NCI-H146 (cell line): ENCODE data around the gene TRIM61.
"Not testable (repeated sequence)": the region's sequence is repeated elsewhere in the genome, so short reads cannot be mapped to it uniquely, and the experiment has no call there.

Source experiments
- DNase-seq: peaks from one replicate; lab custom pipeline; 2025; lab: John Stamatoyannopoulos, UW

The TRIM61 gene

GRCh38 chr4:164956766-164957643, 20.5 kb downstream of the TRIM61 start:
- peak; percentile 77 for DNase-seq

- DNase-seq = no peak
These were observed 22.2 kb downstream of the TRIM61 start for GRCh38 chr4:164955107-164955805.

GRCh38 chr4:164952551-164952950, 24.9 kb downstream of the TRIM61 start:
- DNase-seq = no peak

GRCh38 chr4:164949448-164950143, 27.9 kb downstream of the TRIM61 start:
- no peak for DNase-seq

DNA sequence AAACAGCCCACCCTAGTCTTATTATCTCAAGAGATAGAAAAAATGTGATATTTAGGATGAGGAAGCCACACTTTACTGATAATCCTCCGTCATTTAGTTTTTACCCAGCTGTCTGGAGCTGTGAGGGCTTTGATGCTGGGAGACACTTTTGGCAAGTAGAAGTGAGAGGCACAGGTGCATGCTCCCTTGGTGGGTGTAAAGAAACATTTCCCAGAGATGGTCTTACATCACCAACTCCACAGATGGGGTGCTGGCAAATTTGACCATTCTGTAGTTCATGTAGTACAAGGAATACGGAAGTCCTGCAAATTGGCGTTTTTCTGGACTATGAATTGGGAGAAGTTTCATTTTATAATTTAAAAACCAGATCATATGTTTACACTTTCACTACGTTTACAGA, 28.5 kb downstream of the TRIM61 start:
- no peak for DNase-seq

GRCh38 chr4:164948006-164948405, 29.5 kb downstream of the TRIM61 start:
- not testable (repeated sequence) for DNase-seq

GRCh38 chr4:164946810-164947209, 30.6 kb downstream of the TRIM61 start:
- no peak for DNase-seq

- no peak for DNase-seq
These were observed 32.3 kb downstream of the TRIM61 start for GRCh38 chr4:164945146-164945545.

DNA sequence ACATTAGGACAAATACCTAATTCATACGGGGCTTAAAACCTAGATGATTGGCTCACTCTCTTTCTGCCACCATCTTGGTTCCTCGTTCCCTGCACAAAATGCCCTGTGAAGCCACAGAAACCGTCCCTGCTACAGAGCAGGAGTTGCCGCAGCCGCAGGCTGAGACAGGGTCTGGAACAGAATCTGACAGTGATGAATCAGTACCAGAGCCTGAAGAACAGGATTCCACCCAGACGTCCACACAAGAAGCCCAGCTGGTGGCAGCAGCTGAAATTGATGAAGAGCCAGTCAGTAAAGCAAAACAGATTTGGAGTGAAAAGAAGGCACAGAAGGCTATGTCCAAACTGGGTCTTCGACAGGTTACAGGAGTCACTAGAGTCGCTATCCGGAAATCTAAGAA, 34.3 kb downstream of the TRIM61 start:
- DNase-seq = no peak

DNA sequence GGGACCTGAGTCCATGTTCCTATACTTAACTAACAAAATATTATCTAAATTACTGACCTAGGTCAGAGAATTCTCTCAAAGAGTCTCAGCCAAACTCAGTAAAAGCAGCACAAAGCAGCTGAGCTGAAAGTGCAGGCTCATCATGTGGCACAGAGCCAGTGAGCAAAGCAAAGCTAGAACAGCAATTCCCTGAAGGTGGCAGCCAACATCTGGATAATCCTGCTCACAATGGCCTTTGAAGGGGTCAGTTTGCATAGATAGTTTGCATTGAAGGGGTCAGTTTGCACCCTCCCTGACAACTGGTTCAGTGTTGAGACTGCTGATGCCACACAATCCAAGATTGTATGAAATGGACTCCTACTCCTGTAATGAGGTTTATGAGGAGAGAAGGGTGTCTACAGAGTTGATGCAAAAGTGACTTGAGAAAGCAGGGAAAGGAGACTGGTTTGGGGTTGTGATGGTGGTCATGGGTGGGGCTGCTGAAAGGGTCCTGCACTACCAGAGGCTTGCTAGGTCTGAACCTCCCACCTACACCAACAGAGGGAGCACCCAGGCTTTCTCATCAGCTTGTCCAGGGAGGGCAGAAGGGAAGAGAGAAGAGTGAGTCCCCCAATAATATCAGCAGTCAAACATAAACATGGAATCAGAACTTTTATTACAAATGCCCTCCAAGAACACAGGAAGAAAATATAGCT, 39.7 kb downstream of the TRIM61 start:
- no peak for DNase-seq

DNA sequence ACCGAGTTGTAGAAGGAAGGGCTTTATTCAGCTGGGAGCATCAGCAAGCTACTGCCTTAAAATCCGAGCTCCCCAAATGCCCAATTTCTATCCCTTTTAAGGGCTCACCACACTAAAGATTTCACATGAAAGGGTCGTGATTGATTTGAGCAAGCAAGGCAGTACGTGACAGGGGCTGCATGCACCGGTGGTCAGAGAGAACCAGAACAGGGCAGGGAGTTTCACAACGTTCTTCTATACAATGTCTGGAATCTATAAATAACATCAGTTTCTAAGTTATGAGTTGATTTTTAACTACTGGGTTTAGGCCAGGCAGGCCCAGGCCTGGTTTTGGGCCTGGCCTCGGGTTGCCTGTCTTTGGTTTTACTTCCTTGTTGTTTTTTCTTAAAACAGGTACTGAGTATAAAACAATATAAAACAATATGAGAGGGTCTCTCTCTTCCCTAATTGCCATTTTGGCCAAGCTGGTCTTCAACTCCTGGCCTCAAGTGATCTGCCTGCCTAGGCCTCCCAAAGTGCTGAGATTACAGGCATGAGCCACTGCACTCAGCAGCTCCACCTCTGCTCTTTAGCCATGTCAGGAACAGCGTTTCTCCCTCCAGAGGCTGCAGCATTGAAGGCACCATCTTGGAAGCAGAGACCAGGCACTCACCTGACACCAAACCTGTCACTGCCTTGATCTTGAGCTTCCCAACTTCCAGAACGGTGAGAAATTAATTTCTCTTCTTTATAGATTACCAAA, 41.4 kb downstream of the TRIM61 start:
- DNase-seq = not testable (repeated sequence)

GRCh38 chr4:164935363-164935762, 42.1 kb downstream of the TRIM61 start:
- no peak for DNase-seq

- no peak for DNase-seq
These were observed 44.2 kb downstream of the TRIM61 start for GRCh38 chr4:164933244-164933643.

DNA sequence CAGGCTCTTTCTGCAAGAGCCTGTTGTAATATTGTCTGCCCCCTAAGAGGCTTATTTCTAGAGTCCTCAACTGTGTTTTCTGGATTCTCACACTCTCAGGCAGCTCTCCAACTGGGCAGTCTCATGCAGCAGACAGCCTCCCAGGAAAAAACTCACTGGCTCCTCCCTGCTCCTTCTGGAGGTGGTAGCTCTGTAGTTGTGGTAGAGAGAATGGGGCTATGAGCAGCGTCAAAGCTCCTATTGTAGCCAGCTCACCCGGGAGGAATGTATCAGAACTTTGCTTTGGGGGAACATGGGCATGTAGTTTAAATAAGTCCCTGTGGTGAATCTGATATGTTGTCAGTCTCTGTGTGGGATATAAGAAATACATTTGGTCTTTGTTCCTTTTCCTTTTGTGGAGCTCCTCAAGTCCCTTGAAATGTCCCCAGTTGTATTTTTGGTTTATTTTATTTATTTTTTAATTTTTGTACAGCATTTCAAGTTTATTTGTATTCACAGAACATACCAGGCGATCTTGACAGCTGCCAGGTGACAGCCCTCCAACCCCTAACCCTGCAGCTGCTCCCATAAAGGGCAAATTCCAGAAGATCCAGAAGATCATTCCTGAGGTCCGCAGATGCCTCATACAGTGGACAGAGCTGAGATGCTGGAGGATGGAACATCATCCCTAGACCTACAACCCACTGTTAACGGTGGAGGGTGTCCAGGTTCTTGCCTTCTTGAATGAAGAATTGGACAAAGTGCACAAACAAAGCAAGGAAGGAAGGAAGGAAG, 45.7 kb downstream of the TRIM61 start:
- DNase-seq = no peak

DNA sequence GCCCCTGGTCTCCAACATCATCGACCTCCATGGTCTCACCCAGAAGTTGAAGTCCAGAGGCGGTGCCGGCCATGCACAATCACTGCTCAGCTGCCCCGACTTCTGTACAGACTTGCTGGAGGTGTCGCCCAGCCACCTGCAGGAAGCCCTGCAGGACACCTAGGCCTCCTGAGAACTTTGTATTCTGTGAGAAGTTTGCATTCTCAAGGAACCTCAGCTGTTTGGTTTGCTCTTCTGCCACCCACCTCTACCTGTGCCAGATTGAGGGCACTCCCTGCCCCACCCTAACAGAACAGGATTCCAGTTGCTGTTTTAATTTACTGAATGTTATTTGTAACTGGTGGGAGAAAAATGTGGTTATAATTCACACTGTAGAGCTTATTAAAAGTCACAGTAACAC, 46.8 kb downstream of the TRIM61 start:
- DNase-seq = no peak

- not testable (repeated sequence) for DNase-seq
These were observed 50.4 kb downstream of the TRIM61 start for GRCh38 chr4:164927101-164927500.

- no peak for DNase-seq
These were observed 51.2 kb downstream of the TRIM61 start for GRCh38 chr4:164926301-164926700.

GRCh38 chr4:164924670-164925238, 52.7 kb downstream of the TRIM61 start:
- no peak for DNase-seq

GRCh38 chr4:164918956-164919355, 58.5 kb downstream of the TRIM61 start:
- DNase-seq = no peak
